HG03196 (cell line): ENCODE results near the gene NOL7.

Experiments used
- ATAC-seq: cut with Tn5 transposase; IDR thresholded peaks from one replicate; pipeline ENCODE4 v1.9.1; 2021; ENCODE audit not compliant: unreplicated experiment

Gene NOL7

DNA sequence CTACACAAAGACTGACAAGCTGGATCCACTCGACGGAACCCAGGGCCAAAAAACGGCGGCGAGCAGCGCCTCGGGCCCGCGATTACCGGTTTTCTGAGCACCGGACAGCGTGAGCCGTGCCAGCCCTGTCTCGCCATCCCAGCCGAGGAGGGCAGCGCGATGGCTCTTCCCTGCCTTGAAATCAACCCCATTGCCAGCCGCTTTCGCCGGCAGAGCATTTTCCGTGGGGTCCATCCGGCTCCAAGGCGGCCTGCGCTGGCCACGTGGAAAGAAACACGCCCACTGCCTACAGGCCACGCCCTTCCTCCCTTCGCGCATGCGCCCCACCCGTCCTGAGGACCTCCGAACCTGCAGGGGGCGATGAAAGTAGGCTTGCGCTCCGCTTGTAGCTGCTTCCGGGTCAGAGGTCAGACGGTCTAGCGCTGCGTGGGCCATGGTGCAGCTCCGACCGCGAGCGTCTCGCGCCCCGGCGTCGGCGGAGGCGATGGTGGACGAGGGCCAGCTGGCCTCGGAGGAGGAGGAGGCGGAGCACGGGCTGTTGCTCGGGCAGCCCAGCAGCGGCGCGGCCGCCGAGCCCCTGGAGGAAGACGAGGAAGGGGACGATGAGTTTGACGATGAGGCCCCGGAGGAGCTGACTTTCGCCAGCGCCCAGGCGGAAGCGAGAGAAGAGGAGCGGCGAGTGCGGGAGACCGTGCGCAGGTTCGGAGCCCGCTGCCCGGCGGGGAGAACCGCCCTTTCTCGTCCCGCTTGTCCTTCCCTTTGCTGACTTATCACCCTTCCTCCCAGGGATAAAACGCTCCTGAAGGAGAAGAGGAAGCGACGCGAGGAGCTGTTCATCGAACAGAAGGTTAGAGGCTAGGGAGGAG, at the start of gene NOL7:
Gene NOL7, plus strand, starts transcription at position 410 of the 866 bp plus-strand sequence. Its CDS starts 24 bp downstream, at position 434.
- ATAC-seq, result peak; percentile 91

DNA sequence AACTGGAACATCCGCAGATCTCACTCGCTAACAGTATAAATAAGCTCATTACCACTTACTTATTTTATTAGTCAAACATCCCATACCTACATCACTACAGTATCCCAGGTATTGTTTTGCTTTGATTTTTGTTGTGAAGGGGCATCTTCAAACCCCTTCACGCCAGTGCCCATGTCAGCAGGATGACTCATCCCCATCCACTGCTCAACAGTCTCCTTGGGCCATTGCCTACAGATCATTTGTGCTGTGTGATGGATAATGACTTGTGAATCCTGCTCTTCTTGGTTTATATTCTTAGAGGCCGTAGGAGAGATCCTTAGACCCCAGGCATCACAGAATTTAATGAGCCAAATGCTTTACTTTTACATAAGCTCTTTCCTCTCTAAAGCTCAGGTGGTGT, 49.2 kb upstream of the NOL7 start:
- no peak for ATAC-seq

DNA sequence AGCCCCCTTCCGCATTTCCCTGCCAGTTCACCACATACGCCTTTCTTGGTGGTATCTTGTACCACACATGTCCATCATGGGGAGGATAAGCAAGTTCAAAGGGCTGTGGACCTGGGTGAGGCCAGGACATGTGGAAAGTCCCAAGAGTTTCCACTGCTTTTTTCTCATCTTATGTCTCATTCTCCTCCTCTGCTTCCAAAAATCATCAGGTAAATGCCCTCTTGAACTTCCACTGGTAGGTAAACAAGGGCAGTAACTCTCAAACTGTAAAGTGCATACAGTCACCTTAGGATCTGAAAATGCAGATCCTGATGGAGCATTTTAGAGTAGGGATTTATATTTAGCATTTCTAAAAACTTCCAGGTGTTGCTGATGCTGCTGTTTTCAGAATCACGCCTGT, 48.6 kb upstream of the NOL7 start:
- ATAC-seq, result no peak

DNA sequence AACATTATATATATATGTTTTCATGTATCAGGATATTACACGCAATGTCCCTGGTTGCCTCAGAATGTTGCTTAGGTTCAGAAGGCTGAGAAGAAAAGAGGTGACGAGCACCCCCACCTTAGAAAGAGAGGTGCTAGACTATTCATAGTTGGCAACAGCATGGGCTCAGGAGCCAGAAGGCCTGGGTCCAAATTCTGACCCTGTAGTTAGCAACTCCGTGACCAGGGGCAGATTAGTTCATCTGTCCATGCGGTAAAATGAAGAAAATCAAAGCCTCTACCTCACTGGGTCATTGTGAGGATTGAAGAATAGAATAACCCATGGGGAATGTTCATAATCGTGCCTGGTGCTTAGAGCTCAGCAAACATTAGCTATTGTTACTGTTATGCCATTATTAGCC, 46.2 kb upstream of the NOL7 start:
- ATAC-seq, result no peak

DNA sequence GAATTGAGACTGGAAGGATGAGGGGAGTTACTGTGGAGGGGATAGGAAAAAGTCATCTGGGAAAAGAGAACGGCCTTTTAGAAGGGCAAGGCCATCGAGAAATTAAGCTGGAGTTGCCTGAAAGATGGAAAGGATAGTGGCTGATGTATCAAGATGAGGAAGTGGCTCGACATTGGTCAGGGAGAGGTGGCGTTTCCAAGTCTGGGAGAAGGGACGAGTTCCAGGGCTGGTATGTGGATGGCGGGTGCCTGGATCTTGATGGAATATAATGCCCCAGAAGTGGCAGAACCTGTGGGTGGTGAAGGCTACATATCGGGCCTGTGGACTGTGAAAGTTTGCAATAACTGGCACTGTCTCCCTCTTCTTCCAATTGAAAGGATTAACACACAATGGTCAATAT, 42.9 kb upstream of the NOL7 start:
- no peak for ATAC-seq

DNA sequence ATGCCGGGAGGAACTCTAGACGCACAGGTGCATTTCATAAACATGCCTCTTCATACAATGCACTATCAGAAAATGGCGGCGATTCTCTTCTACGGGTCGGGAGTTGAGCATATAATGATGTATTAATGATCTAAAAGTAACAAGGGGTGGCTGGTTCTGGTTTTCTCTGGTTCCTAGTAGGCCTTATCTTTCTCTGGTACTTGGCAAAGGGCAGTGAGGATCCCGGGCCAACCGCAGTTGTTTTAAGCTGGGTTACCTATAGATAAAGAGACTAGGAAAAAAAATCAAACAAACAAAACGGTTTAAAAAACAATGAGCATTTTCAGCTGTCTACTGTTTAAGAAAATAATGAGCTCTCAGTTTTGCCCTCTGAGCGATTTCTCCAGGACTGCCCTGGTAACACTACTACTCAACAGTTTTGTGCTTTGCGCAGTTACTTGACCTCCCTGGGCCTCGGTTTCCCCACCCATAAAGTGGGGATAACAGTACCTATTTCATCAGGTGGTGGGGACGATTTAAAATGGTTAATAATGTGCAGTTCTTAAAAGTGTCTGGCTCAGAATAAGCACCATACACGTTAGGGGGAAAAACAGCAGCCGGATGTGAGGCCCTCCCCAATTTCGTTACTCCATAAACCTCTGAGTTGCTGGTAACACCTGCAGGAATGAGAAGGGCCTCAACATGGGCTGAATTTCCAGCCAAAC, 42.0 kb upstream of the NOL7 start:
- ATAC-seq, result no peak

DNA sequence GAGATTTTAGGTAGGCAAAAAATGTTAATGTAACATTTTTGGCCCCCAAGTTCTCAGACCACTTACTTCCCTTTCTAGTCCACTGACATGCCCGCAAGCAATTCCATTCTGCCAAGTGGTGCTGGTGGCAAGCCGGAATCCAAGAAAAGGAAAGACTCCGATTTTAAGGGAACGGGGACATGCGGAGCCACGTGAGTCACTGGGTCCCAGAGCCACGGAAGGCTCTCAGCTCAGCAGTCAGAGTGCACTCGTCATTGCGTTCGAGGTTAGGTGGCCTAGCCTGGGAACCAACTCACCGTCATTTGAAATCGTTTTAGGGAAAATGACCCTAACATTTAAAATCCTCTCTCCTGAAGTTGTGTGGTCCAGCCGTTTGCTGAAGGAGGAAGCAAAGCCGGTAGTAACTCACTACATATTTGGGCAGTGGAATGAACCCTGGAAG, 41.4 kb upstream of the NOL7 start:
- ATAC-seq, result no peak

DNA sequence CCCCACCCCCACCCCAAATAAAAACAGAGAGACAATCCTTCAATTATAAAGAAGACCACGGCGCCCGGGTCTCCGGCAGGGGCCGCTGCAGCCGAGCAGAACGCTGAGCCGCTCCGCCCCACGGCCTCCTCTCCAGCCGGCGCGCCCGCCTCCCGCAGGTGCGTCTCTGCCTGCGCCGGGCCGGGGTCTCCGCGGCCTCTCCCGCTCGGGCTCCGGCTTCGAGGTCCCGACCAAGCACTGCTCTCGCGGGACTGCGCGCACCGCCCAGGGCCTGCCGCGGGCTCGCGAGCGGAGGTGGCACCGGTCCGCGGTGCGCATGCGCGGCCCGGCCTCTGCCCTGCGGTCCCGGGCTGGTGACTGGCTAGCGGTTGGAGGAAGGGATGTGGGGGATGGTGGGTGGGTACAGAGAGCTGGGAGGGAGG, 41.0 kb upstream of the NOL7 start:
- peak; percentile 76 for ATAC-seq

DNA sequence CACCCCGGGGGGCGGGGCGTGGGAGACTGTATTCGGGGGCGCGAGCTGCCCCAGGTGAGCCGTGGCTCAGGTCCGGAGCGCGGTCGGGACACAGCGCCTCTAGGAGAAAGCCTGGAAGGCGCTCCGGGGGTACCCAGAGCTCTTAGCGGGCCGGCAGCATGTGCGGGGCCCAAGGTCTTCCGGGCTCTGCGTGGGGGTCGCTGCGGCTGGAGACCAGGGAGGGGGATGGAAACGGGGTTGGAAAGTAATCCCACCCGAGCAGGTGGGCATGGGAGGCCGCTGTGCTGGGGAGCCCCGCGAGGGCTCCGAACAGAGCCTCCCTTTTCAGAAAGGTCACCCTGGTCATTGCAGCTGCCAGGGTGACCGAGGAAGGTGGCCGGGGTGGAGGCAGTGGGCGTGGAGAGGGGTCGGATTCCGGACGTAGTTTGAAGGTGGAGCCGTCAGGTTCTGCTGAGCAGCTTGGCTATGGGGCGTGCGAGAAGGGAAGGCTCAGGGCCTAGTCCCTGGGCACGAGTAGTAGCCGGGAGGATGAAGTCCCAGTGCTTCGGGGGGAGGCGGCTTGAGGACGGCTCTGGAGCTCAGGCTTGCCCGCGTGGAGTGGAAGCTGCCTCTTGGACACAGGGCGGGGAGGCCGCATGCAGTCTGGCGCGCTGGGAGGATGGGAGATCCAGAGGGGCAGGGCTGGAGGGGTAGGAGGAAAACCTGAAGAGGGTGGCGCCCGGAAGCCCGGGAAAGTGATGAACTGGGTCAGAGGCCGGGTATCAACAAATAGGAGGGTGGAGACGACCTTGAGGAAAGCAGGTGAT, 40.4 kb upstream of the NOL7 start, which contains the start of gene SIRT5:
Gene SIRT5, plus strand, starts transcription at position 31 of the 806 bp plus-strand sequence. CDS start 9,510 bp downstream, outside the sequence.
- ATAC-seq, result peak; percentile 65

DNA sequence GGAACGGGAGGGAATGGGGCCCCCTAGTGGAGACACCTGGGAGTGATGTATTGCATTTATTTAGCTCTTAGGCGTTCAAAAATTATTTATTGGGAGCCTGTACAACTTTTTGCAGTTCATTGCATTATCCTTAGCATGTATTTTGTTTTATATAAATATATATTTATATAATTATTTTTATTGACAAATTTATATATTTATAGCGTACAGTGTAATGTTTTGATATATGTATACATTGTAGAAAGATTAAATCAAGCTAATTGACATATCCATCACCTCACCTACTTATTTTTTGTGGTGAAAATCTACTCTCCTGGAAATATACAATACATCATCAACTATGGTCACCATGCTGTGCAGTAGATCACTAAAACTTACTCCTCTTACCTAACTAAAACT, 39.8 kb upstream of the NOL7 start:
- no peak for ATAC-seq

DNA sequence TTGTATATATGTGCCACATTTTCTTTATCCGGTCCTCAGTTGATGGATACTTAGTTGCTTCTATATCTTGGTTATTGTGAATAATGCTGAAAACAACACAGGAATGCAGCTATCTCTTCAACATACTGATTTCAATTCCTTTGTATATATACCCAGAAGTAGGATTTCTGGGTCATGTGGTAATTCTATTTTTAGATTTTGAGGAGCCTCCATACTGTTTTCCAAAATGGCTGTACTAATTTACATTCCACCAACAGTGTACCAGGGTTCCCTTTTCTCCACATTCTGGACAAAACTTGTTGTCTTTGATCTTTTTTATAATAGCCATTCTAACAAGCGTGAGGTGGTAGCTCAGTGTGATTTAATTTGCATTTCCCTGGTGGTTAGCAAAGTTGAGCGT, 39.1 kb upstream of the NOL7 start:
- ATAC-seq, result no peak

DNA sequence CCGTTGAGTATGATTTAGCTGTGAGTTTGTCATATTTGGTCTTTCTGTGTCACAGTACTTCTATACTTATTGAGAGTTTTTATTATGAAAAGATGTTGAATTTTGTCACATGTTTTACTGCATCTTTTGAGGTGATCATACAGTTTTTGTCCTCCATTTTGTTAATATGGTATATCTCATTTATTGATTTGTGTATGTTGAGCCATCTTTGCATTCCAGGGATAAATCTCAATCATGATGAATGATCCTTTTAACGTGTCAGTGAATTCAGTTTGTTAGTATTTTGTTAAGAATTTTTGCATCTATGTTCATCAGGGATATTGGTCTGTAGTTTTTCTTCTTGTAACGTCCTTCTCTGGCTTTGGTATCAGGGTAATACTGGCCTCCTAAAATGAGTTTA, 37.2 kb upstream of the NOL7 start:
- no peak for ATAC-seq

DNA sequence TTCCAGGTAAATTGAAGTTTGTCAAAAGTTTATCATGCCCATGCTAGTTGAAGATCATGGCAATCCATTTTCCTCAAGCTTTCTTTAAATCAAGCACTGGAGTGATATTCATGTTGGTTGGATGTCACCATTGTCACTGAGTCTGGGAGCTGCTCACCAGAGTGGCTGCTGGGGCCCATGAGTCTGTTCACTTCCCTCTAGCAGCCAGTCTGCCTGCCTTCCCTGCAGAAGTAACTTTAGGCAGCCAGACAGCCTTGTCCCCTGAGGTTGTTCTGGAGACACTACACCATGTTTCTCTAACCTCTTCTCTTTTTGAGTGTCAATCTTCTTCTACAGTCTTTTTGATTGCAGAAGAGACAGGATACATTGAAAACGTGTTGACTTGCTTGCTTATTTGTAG, 35.2 kb upstream of the NOL7 start:
- no peak for ATAC-seq

DNA sequence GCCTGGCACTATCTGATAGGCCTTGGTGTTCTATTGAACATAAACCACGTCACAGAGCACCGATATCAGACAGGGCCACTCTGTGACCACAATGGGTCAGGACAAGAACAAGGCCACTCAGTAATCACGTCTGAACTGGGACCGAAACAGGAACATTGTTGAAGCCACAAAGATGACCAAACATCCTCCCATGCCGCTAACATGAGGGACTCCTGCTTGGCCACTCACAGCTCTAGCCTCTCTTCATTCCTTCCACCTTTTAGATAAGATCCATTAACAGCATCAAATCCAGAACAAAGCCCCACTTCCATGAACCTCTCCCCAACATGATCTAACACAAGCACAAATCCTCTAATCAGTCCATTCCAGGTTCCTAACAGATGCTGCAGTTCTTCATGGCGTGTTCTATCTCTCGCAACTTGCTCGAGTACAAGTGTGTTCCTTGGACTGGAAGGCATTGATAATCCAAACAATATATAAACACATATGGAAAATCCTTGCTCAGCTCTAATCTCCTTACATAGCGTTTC, 33.4 kb upstream of the NOL7 start:
- no peak for ATAC-seq

DNA sequence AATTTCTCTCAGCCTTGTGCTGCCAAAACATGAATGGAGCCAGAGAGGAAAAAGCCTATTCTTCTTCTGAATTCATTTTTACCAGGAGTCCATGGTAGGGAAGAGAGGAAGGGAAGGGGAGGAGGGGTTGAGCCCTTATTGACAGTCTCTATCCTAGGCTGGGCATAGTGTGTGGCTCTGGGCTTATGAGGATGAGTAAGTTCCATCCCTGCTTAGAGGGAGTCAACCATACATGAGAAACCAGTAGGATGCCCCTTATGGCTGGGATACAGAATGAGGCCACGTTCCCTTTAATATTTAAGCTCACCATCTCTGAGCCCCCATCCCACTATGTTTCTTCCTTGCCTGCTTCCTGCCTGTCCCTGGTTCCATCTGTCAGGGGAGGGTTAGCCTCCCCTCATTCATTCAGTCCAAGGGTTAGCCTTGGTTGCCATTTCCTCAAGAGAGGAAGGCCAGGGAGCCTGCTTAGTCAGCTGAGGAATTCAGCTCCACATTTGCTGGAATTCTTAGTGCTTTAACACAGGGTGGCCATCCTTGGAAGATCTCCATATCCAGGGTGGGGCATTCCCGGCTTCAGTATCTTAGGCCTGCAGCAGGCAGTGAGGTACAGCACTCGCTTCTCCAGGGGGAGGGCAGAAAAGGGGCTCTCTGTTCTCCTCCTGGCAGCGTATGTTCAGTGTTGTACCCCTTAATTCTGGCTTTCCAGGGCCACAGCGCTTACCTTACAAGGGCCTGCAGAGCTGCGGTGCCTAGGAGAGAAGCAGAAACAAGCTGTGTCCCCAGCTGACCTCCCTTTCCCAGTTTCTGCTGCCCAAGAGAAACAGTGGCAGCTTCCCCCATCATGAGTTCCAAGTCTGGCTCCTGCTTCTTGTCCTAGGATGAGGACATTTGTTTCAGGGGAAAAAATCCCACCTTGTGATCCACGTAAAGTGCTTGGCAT, 28.3 kb upstream of the NOL7 start:
- ATAC-seq, result no peak

DNA sequence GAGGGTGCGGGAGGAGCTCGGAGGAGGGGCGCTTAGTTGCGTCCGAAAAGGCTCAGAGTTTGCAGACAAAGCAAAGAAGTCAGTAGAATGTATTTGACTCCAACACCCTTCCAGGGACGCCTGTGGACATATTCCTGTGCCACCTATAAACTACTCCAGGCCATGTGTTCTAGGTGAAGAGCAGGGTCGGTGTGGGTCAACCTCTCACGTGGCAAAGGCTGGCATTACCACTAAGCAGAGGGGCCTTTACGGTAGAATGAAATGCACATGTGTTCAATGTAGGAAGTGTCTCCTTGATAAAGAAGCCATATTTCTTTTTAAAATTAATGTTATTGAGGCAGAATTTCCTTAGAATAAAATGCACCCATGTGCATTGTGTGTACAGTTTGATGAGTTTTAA, 25.3 kb upstream of the NOL7 start:
- ATAC-seq, result no peak

DNA sequence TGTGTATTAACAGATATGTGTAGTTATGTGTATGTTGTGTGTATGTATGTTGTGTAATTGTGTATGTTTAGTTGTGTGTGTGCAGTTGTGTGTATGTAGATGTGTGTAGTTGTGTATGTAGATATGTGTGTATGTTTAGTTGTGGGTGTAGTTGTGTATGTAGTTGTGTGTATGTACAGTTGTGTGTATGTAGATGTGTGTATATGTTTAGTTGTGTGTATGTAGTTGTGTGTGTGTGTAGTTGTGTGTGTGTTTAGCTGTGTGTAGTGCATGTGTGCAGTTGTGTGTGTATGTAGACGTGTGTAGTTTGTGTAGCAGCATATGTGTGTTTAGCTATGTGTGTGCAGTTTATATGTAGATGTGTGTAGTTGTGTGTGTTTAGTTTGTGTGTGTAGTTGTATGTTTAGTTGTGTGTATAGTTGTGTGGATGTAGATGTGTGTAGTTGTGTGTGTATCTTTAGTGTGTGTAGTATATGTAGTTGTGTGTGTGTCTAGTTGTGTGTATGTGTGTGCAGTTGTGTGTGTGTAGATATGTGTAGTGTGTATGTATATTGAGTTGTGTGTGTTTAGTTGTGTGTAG, 24.5 kb upstream of the NOL7 start:
- ATAC-seq, result no peak

DNA sequence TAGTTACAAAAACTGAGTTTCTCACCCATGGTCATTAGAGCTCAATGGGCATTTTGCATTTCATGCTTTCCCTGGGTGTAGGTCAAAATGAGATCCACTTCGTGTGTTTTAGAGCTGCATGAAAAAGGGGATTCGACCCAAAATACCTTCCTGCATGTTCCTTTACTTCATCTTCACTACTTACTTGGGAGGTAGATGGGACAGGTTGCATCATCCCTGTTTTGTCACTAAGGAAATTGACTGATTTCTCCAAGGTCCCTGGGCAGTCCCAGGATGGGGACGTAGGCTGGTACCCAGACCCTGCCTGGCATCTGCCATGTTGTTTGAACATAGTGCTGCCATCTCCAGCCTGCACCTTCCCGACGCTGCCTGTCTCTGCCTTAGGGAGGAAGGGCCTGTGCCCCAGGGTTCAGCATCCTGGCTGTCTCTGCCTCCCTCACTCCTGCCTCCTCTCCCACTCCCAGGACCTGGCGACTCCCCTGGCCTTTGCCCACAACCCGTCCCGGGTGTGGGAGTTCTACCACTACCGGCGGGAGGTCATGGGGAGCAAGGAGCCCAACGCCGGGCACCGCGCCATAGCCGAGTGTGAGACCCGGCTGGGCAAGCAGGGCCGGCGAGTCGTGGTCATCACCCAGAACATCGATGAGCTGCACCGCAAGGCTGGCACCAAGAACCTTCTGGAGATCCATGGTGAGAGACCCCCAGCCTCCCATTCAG, 23.8 kb upstream of the NOL7 start:
- ATAC-seq, result no peak

DNA sequence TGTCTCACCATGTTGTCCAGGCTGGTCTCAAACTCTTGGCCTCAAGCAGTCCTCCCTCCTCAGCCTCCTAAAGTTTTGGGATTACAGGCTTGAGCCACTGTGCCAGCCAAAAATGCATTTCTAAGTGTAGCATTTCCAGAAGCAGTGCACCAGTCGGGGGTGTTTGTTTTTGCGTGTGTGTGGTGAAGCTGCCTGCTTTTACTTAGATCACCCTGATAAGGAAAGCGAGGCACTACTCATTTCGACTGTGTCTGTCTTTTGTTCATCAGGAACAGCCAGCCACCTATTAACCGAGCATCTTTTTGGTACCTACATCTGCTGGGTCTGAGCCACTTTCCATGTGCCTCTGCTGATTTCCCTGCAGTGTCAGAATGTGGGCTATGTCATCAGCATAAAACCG, 22.0 kb upstream of the NOL7 start:
- no peak for ATAC-seq
